OCI-LY1 (cell line): ENCODE measurements around the gene ASB6.

Experiments
- EZH2 ChIP-seq: fragments of 200-600 bp; sonication (generic), shearing (Covaris generic); IDR thresholded peaks from 2 replicates; pipeline ENCODE4 v1.8.0; 2017; ENCODE audit warnings: borderline replicate concordance, mixed run types, mild to moderate bottlenecking, antibody characterized with exemption, low read length, moderate library complexity, mixed read lengths
- TF ChIP-seq, protein P1 (sequence below): fragments of 200-600 bp; sonication (generic), shearing (Covaris generic); IDR thresholded peaks from 2 replicates; pipeline ENCODE4 v1.5.1; 2017; ENCODE audit warnings: mild to moderate bottlenecking, antibody characterized with exemption, low read length, moderate library complexity, mixed read lengths

DNA sequence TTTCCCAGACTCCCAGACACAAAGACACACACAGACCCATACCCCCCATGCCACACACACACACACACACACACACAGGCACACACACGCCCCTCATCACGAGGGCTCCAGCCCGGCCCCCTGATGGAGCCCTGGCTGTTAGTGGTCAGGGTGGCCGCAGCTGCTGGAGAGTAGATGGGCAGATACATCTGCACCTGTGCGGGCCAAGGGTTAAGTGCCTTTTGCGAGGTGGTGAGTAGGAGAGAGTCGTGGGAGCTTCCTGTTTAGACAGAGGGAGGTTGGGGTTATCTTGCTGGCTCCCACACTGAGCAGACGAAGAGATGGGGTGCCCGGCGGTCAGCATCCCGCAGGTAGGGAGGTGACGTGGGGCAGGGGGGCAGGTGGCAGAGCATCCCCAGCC is 31.7 kb upstream of the ASB6 start:
- TF ChIP-seq, protein P1, sequence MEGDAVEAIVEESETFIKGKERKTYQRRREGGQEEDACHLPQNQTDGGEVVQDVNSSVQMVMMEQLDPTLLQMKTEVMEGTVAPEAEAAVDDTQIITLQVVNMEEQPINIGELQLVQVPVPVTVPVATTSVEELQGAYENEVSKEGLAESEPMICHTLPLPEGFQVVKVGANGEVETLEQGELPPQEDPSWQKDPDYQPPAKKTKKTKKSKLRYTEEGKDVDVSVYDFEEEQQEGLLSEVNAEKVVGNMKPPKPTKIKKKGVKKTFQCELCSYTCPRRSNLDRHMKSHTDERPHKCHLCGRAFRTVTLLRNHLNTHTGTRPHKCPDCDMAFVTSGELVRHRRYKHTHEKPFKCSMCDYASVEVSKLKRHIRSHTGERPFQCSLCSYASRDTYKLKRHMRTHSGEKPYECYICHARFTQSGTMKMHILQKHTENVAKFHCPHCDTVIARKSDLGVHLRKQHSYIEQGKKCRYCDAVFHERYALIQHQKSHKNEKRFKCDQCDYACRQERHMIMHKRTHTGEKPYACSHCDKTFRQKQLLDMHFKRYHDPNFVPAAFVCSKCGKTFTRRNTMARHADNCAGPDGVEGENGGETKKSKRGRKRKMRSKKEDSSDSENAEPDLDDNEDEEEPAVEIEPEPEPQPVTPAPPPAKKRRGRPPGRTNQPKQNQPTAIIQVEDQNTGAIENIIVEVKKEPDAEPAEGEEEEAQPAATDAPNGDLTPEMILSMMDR, result no peak
- no peak for TF ChIP-seq EZH2
